GM10266 (cell line): ENCODE results near the gene TGFB1I1.
A peak's percentile ranks its signal among the peaks of the same experiment; 100 is the strongest.

ENCODE experiments used
- DNase-seq: peaks from one replicate; pipeline ENCODE4 v3.0.0; 2012; ENCODE audit errors: extremely low spot score
- TF ChIP-seq, protein P1 (sequence below): IDR thresholded peaks from 2 replicates; pipeline ENCODE4 v1.5.1; 2012; ENCODE audit warnings: mild to moderate bottlenecking, low read depth; ENCODE audit not compliant: control insufficient read depth, insufficient read depth; ENCODE audit errors: missing control alignments

The TGFB1I1 gene

GRCh38 chr16:31486045-31486444, 14.1 kb downstream of the TGFB1I1 start:
- no peak for DNase-seq
- TF ChIP-seq, protein P1, sequence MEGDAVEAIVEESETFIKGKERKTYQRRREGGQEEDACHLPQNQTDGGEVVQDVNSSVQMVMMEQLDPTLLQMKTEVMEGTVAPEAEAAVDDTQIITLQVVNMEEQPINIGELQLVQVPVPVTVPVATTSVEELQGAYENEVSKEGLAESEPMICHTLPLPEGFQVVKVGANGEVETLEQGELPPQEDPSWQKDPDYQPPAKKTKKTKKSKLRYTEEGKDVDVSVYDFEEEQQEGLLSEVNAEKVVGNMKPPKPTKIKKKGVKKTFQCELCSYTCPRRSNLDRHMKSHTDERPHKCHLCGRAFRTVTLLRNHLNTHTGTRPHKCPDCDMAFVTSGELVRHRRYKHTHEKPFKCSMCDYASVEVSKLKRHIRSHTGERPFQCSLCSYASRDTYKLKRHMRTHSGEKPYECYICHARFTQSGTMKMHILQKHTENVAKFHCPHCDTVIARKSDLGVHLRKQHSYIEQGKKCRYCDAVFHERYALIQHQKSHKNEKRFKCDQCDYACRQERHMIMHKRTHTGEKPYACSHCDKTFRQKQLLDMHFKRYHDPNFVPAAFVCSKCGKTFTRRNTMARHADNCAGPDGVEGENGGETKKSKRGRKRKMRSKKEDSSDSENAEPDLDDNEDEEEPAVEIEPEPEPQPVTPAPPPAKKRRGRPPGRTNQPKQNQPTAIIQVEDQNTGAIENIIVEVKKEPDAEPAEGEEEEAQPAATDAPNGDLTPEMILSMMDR, result no peak

DNA sequence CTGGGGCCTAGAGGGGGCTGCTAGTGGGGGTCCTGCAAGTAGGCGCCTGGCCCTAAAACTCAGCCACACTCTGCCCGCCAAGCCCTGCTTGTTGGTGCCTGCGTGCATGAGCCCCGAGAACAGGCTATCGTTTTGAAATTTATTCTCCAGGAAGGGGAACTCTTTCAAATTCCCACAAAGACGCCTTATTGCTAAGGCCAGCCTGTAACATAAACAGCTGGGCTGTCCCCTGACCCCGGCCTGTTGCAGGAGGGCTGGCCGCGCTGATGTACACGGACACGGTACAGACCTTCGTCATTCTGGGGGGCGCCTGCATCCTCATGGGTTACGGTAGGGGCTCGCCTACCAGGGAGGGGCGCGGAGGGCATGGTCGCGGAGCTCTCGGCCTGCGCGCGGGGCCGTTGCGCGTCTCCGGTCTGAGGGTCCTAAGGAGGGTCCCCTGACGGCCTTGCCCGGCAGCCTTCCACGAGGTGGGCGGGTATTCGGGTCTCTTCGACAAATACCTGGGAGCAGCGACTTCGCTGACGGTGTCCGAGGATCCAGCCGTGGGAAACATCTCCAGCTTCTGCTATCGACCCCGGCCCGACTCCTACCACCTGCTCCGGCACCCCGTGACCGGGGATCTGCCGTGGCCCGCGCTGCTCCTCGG, 15.2 kb downstream of the TGFB1I1 start:
- DNase-seq, result no peak

DNA sequence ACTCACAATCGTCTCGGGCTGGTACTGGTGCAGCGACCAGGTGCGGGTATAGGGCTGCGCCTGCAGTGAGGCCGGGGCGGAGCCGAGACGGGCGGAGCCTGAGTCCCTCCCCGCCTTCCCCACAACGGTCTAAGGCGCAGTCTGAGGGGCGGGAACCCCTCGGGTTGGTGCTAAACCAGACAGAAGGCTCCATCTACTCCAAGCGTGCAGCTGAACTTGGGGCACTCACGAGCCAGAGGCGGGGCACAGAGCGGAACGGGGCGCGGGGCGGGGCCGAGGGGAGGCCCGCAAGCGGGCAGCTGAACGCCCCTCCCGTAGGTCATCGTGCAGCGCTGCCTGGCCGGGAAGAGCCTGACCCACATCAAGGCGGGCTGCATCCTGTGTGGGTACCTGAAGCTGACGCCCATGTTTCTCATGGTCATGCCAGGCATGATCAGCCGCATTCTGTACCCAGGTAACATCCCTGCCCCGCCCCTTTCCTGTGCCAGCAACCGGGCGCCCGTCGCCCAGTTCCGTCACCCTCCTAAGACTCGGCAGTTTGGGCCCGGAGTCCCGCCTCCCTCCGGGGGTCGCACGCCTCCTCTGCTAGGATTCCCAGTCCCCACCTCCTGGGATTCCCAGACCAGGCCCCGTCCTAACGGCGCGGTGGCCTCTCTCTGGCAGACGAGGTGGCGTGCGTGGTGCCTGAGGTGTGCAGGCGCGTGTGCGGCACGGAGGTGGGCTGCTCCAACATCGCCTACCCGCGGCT, 15.9 kb downstream of the TGFB1I1 start:
- DNase-seq, result peak; percentile 85
- TF ChIP-seq, protein P1, result no peak

More for the DNA sequence above, 15.2 kb downstream of the TGFB1I1 start:
- TF ChIP-seq, protein P1, result no peak

GRCh38 chr16:31488468-31489297, 16.7 kb downstream of the TGFB1I1 start:
- no peak for DNase-seq
- TF ChIP-seq, protein P1, result no peak

DNA sequence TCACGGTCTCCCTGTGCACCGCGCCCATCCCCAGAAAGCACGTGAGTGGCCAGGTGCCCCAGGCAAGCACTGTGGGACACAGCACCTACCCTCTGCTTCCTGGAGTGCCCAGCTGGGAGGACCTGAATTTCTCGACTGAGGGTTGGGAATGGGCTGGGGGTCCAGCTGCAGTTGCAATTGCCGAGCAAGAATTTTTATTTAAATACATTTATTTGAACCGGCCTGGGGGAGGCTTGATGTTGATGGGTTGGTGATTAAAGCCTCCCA, 17.3 kb downstream of the TGFB1I1 start:
- TF ChIP-seq, protein P1, result no peak

GRCh38 chr16:31489616-31490584, 17.9 kb downstream of the TGFB1I1 start:
- TF ChIP-seq, protein P1, result no peak
- no peak for DNase-seq

More for the DNA sequence above, 17.3 kb downstream of the TGFB1I1 start:
- DNase-seq, result no peak
